ENCODE results near the gene MSRB3. TPM values are rescaled to one million over a fixed set of nuclear protein-coding genes. Genes with fewer than 3 reads are reported as not detected.

MSRB3 gene
- total RNA-seq, 2 donors from 2014 or later, result 3.6 to 14.5 TPM

- no peak overlapping the region for H3K27ac ChIP-seq
- intact Hi-C loops (cut with DNase I), result no loop called here
- no peaks in the 10 kb centered on the region for H3K27me3 ChIP-seq
- ATAC-seq (no peak), DNase-seq (no peak)
- H3K4me1 ChIP-seq, result peaks cover 17% of the 10 kb centered on the region
- H3K4me3 ChIP-seq, result no peak overlapping the region
- H3K9me3 ChIP-seq, result no peaks in the 10 kb centered on the region
- 87 to 92% methylated on average over 7 of the region's 7 CpGs for WGBS, 2 donors
- TF ChIP-seq POLR2A (IDR thresholded peaks at IDR 0.05), result no peak
- TF ChIP-seq CTCF (IDR thresholded peaks at IDR 0.05), result no peak
- no peaks in the 10 kb centered on the region for H3K36me3 ChIP-seq (replicated peaks in 1 of 2; ENCODE audit: insufficient read depth in 1 of 2, low read depth in 2 of 2)
Measured at GRCh38 chr12:65499167-65499566, 220.7 kb downstream of the MSRB3 start.

- no peaks in the 10 kb centered on the region for H3K9me3 ChIP-seq
- no peaks in the 10 kb centered on the region for H3K36me3 ChIP-seq (replicated peaks in 1 of 2; ENCODE audit: insufficient read depth in 1 of 2, low read depth in 2 of 2)
- 54% methylated on average over 7 of the region's 7 CpGs for WGBS, 2 donors
- H3K27me3 ChIP-seq, result no peaks in the 10 kb centered on the region
- ATAC-seq, result no peak
- peaks cover 9% of the 10 kb centered on the region for H3K4me1 ChIP-seq
- no peak overlapping the region for H3K27ac ChIP-seq
- H3K4me3 ChIP-seq, result no peak overlapping the region
- TF ChIP-seq POLR2A (IDR thresholded peaks at IDR 0.05) (no peak), CTCF (IDR thresholded peaks at IDR 0.05) (no peak)
- intact Hi-C loops (cut with DNase I), result no loop called here
- no peak for DNase-seq
Measured at GRCh38 chr12:65500091-65500900, 221.8 kb downstream of the MSRB3 start.

GRCh38 chr12:65501093-65501621 is 222.7 kb downstream of the MSRB3 start:
- DNase-seq (peak; percentile 12 to 48 (median 17)), ATAC-seq (no peak)
- intact Hi-C loops (cut with DNase I), result no loop called here
- no peak for TF ChIP-seq CTCF (IDR thresholded peaks at IDR 0.05)
- no peak for TF ChIP-seq POLR2A (IDR thresholded peaks at IDR 0.05)
- Histone ChIP-seq H3K27me3 (no peaks in the 10 kb centered on the region), H3K4me1 (peaks cover 9% of the 10 kb centered on the region), H3K4me3 (no peak overlapping the region), H3K27ac (no peak overlapping the region), H3K9me3 (no peaks in the 10 kb centered on the region), H3K36me3 (replicated peaks in 1 of 2; ENCODE audit: insufficient read depth in 1 of 2, low read depth in 2 of 2) (no peaks in the 10 kb centered on the region)
- 14 to 27% methylated on average over 5 to 6 of the region's 6 CpGs for WGBS, 2 donors

GRCh38 chr12:65501935-65502334 is 223.5 kb downstream of the MSRB3 start:
- Histone ChIP-seq H3K27me3 (no peaks in the 10 kb centered on the region), H3K9me3 (no peaks in the 10 kb centered on the region), H3K4me3 (no peak overlapping the region), H3K36me3 (replicated peaks in 1 of 2; ENCODE audit: insufficient read depth in 1 of 2, low read depth in 2 of 2) (no peaks in the 10 kb centered on the region), H3K27ac (no peak overlapping the region), H3K4me1 (peaks cover 9% of the 10 kb centered on the region)
- no peak for DNase-seq
- ATAC-seq, result no peak
- 68 to 76% methylated on average over 5 of the region's 5 CpGs for WGBS, 2 donors
- intact Hi-C loops (cut with DNase I), result no loop called here
- TF ChIP-seq CTCF (IDR thresholded peaks at IDR 0.05) (no peak), POLR2A (IDR thresholded peaks at IDR 0.05) (no peak)

Measured in body of pancreas (tissue), 4 donors.